ENCODE results near the gene ACOT7. TPM values are rescaled to one million over a fixed set of nuclear protein-coding genes. Genes with fewer than 3 reads are reported as not detected.
"Not testable (repeated sequence)": the region's sequence is repeated elsewhere in the genome, so short reads cannot be mapped to it uniquely, and the experiment has no call there.

The ACOT7 gene
- polyA plus RNA-seq, 6 donors from 2014 or later, result 1.8 to 3.7 (median 2.9) TPM

DNA sequence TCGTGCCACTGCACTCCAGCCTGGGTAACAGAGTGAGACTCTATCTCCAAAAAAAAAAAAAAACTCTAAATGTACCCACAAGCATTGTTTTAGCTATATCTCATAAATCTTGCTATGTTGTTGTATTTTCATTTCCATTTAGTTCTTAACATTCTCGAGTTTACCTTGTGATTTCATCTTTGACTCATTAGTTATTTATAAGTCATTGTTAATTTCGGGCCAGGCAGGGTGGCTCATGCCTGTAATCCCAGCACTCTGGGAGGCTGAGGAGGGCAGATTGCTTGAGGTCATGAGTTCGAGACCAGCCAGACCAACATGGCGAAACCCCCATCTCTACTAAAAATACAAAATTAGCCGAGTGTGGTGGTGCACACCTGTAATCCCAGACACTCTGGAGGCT is 14.5 kb upstream of the ACOT7 start:
- ATAC-seq (ENCODE audit: low read depth in 2 of 2), result no peak
- H3K9me3 Mint-ChIP-seq, result no peaks in the 10 kb centered on the region
- no peak overlapping the region for H3K27ac Mint-ChIP-seq
- H3K4me3 Mint-ChIP-seq, result no peak overlapping the region
- peaks cover 6 to 50% (median 14%) of the 10 kb centered on the region in 3 donors for H3K27me3 Mint-ChIP-seq
- no peaks in the 10 kb centered on the region for H3K36me3 Mint-ChIP-seq
- DNase-seq, result no peak
- no peaks in the 10 kb centered on the region for H3K4me1 Mint-ChIP-seq

GRCh38 chr1:6401673-6402072 is 8.1 kb upstream of the ACOT7 start:
- Mint-ChIP-seq H3K4me3 (peak overlapping the region in 1 of 8 donors; percentile 33), H3K9me3 (no peaks in the 10 kb centered on the region), H3K27me3 (peaks cover 8 to 37% (median 9%) of the 10 kb centered on the region in 3 donors), H3K36me3 (peaks cover 0 to 5% of the 10 kb centered on the region in 2 donors), H3K27ac (no peak overlapping the region), H3K4me1 (no peaks in the 10 kb centered on the region)
- DNase-seq, result no peak
- ATAC-seq (ENCODE audit: low read depth in 2 of 2), result no peak

DNA sequence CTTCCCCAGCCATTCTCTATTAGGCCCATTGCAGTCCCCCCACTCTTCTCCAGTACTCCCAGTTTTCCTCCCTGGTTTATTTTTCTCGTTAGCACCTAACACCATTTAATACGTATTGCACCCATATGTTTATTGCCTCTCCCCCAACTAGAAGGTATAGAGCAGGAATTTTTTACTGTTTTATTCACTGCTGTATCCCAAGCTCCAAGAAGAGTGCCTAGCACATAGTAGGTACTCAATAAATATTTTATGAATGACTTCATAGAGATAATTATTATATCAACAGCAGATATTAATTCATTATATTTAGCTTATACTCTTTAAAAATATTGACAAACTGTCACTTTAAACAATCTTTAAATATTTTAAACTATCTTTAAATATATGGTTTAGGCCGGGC is 5.7 kb upstream of the ACOT7 start:
- no peak overlapping the region for H3K4me3 Mint-ChIP-seq
- H3K36me3 Mint-ChIP-seq, result peaks cover 0 to 5% of the 10 kb centered on the region in 2 donors
- H3K9me3 Mint-ChIP-seq, result no peaks in the 10 kb centered on the region
- H3K27ac Mint-ChIP-seq, result no peak overlapping the region
- ATAC-seq (ENCODE audit: low read depth in 2 of 2), result no peak
- H3K4me1 Mint-ChIP-seq, result peaks cover under 1 to 8% (median 1%) of the 10 kb centered on the region in 3 donors
- peaks cover 8 to 23% (median 9%) of the 10 kb centered on the region in 3 donors for H3K27me3 Mint-ChIP-seq
- DNase-seq, result no peak

- peaks cover 7 to 15% (median 8%) of the 10 kb centered on the region in 3 donors for H3K4me1 Mint-ChIP-seq
- DNase-seq (no peak), ATAC-seq (ENCODE audit: low read depth in 2 of 2) (no peak)
- peak overlapping the region in 1 of 6 donors; percentile 52 for H3K27ac Mint-ChIP-seq
- H3K4me3 Mint-ChIP-seq, result no peak overlapping the region
- H3K27me3 Mint-ChIP-seq, result peaks cover 7 to 23% (median 9%) of the 10 kb centered on the region in 3 donors
- peaks cover 0 to 5% of the 10 kb centered on the region in 2 donors for H3K36me3 Mint-ChIP-seq
- H3K9me3 Mint-ChIP-seq, result no peaks in the 10 kb centered on the region
Observed at GRCh38 chr1:6397844-6398441, 4.4 kb upstream of the ACOT7 start.

- no peaks in the 10 kb centered on the region for H3K9me3 Mint-ChIP-seq
- H3K27me3 Mint-ChIP-seq, result peaks cover 9 to 26% (median 9%) of the 10 kb centered on the region in 3 donors
Observed at GRCh38 chr1:6396998-6397397, 3.4 kb upstream of the ACOT7 start.

DNA sequence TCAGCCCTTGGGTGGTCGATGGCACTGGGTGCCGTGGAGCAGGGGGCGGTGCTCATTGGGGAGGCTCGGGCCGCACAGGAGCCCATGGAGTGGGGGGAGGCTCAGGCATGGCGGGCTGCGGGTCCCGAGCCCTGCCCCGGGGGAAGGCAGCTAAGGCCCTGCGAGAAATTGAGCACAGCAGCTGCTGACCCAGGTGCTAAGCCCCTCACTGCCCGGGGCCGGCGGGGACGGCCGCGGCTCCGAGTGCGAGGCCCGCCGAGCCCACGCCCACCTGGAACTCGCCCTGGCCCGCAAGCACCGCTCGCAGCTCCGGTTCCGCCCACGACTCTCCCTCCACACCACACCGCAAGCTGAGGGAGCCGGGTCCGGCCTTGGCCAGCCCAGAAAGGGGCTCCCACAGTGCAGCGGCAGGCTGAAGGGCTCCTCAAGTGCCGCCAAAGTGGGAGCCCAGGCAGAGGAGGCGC is 2.2 kb upstream of the ACOT7 start:
- ATAC-seq (ENCODE audit: low read depth in 2 of 2); H3K4me3 Mint-ChIP-seq; H3K27ac Mint-ChIP-seq; DNase-seq; H3K36me3 Mint-ChIP-seq; H3K9me3 Mint-ChIP-seq: not testable (repeated sequence)
- H3K4me1 Mint-ChIP-seq, result peaks cover 7 to 21% (median 14%) of the 10 kb centered on the region in 3 donors
- peaks cover 5 to 22% (median 9%) of the 10 kb centered on the region in 3 donors for H3K27me3 Mint-ChIP-seq

More at GRCh38 chr1:6396998-6397397, 3.4 kb upstream of the ACOT7 start:
- peak overlapping the region in 1 of 8 donors; percentile 72 for H3K4me3 Mint-ChIP-seq
- ATAC-seq (ENCODE audit: low read depth in 2 of 2) (no peak), DNase-seq (no peak)
- peaks cover 7 to 21% (median 14%) of the 10 kb centered on the region in 3 donors for H3K4me1 Mint-ChIP-seq
- H3K27ac Mint-ChIP-seq, result peak overlapping the region in 2 of 6 donors; percentile 57 to 85
- H3K36me3 Mint-ChIP-seq, result peaks cover 0 to 5% of the 10 kb centered on the region in 2 donors

DNA sequence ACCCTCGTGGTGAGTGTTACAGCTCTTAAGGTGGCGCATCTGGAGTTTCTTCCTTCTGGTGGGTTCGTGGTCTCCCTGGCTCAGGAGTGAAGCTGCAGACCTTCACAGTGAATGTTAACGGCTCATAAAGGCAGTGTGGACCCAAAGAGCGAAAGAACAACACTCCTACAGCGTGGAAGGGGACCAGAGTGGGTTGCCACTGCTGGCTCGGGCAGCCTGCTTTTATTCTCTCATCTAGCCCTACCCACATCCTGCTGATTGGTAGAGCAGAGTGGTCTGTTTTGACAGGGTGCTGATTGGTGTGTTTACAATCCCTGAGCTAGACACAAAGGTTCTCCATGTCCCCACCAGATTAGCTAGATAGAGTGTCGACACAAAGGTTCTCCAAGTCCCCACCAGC is 1.6 kb upstream of the ACOT7 start:
- DNase-seq; ATAC-seq (ENCODE audit: low read depth in 2 of 2): not testable (repeated sequence)
- H3K4me3 Mint-ChIP-seq, result peak overlapping the region; percentile 53 to 92 (median 82)

DNA sequence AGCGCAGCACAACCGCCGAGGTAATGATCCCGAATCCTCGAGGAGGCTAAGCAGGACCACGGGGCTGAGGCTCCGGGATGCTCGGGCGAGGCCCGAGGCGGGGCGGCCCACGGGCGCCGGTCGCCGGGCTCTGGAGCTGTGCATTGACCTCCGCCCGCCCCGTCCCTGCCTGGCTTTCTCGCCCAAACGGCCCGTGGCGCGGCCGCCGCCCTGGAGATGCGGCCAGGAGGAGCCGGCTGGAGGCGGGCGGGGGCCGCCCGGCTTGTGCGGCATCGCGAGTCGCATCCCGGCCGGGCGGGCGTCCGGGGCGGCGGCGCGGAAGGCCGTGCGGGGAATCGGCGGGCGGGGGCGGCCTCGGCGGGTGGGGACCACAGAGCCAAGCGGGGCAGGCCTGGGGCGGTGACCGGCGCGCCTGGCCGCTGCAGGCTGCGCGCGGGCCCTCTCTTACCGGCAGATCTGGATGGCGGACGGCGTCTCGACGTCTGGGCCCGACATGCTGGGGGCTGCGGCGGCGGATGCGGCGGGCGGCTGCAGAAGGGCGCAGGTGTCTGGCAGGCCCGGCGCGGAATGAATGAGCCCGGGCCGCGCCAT is 663 bp downstream of the ACOT7 start:
- H3K4me3 Mint-ChIP-seq, result peak overlapping the region; percentile 77 to 92 (median 88)
- ATAC-seq (ENCODE audit: low read depth in 2 of 2), result no peak
- peak overlapping the region in 4 of 6 donors; percentile 24 to 92 (median 82) for H3K27ac Mint-ChIP-seq
- H3K4me1 Mint-ChIP-seq, result peaks cover 7 to 21% (median 14%) of the 10 kb centered on the region in 3 donors
- peaks cover 0 to 20% (median 8%) of the 10 kb centered on the region in 3 donors for H3K27me3 Mint-ChIP-seq
- no peaks in the 10 kb centered on the region for H3K36me3 Mint-ChIP-seq
- no peak for DNase-seq
- H3K9me3 Mint-ChIP-seq, result no peaks in the 10 kb centered on the region

More for the DNA sequence above, 1.6 kb upstream of the ACOT7 start:
- H3K9me3 Mint-ChIP-seq, H3K36me3 Mint-ChIP-seq: not testable (repeated sequence)
- H3K27me3 Mint-ChIP-seq, result peaks cover 6 to 25% (median 9%) of the 10 kb centered on the region in 3 donors
- peaks cover 7 to 21% (median 14%) of the 10 kb centered on the region in 3 donors for H3K4me1 Mint-ChIP-seq
- H3K27ac Mint-ChIP-seq, result peak overlapping the region in 2 of 6 donors; percentile 33 to 64

DNA sequence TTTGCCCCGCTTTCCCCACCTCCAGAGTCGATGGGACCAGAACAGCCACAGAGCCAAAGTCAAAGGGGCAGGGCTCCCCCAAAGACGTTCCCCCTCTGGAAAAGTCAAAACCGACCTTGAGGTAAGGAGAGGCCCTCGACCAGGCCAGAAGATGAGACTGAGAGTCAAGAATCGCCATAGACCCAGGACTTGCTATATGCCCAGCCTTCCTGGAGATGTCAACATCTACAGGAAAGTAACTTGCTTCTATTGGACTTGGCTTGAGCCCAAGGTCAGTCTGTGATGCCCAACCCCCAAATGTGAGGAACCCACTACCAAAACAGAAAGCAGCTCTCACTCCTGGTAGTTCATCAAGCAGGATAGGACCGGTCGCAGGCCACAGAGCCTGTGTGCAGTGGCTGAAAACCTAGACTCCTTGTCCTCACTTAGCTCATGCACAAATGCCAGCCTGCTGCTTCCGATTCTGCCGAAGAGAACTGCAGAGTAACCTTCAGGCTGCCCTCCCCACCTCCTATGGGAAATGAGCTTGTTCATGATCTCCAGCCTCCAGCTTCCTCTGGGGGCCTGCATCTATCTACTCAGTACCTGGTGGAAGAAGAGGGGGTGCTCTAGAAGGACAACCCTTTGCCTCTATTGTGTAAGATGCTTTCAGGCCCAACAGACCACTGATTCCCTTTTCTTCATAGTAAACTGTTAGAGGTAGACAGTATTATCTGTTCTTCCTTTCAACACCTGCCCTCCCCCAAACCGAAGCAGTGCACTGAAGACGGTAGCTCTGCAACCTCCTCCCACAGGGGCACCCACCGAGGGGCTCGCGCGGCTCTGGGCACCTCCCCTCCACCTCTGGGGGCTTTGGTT is 1.4 kb downstream of the ACOT7 start:
- DNase-seq (no peak), ATAC-seq (ENCODE audit: low read depth in 2 of 2) (no peak)
- Mint-ChIP-seq H3K9me3 (no peaks in the 10 kb centered on the region), H3K4me1 (peaks cover 7 to 21% (median 14%) of the 10 kb centered on the region in 3 donors), H3K4me3 (peak overlapping the region; percentile 53 to 86 (median 77)), H3K27ac (peak overlapping the region in 2 of 6 donors; percentile 32 to 60), H3K36me3 (no peaks in the 10 kb centered on the region), H3K27me3 (peaks cover 0 to 16% (median 8%) of the 10 kb centered on the region in 3 donors)

DNA sequence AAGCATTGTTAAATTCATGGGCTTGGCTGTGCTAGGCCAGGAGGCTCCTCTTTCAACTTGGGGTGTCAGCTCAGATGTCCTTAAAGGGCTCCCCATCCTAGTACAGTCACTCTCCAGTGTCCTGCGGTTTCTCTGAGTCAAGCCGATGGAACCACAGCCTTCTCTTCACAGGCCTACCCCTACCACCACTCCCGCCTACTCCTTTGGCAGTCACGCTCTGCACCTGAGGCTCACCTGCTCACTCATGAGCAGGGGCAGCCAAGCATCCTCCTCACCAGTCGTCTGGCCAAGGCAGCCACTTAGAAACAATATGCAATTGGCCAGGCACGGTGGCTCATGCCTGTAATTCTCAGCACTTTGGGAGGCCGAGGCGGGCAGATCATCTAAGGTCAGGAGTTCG is 3.6 kb downstream of the ACOT7 start:
- H3K27me3 Mint-ChIP-seq, result peaks cover 0 to 16% (median 8%) of the 10 kb centered on the region in 3 donors
- H3K27ac Mint-ChIP-seq, result no peak overlapping the region
- no peaks in the 10 kb centered on the region for H3K36me3 Mint-ChIP-seq
- DNase-seq, result no peak
- peak overlapping the region in 3 of 8 donors; percentile 9 to 69 (median 41) for H3K4me3 Mint-ChIP-seq
- no peaks in the 10 kb centered on the region for H3K9me3 Mint-ChIP-seq
- no peak for ATAC-seq (ENCODE audit: low read depth in 2 of 2)
- H3K4me1 Mint-ChIP-seq, result peaks cover 7 to 20% (median 14%) of the 10 kb centered on the region in 3 donors

GRCh38 chr1:6386371-6386949 is 7.1 kb downstream of the ACOT7 start:
- Mint-ChIP-seq H3K9me3 (peaks cover 0 to 2% (median 0%) of the 10 kb centered on the region in 7 donors), H3K27ac (no peak overlapping the region), H3K4me1 (no peaks in the 10 kb centered on the region), H3K36me3 (no peaks in the 10 kb centered on the region), H3K27me3 (peaks cover 0 to 8% (median 3%) of the 10 kb centered on the region in 3 donors), H3K4me3 (peak overlapping the region in 1 of 8 donors; percentile 17)
- no peak for ATAC-seq (ENCODE audit: low read depth in 2 of 2)
- DNase-seq, result no peak

GRCh38 chr1:6385488-6386191 is 7.9 kb downstream of the ACOT7 start:
- Mint-ChIP-seq H3K4me1 (no peaks in the 10 kb centered on the region), H3K27me3 (peaks cover 0 to 7% (median 3%) of the 10 kb centered on the region in 3 donors), H3K9me3 (peaks cover 0 to 2% (median 0%) of the 10 kb centered on the region in 7 donors), H3K36me3 (no peaks in the 10 kb centered on the region), H3K27ac (no peak overlapping the region), H3K4me3 (no peak overlapping the region)
- ATAC-seq (ENCODE audit: low read depth in 2 of 2), result no peak
- no peak for DNase-seq

Measured in naive B cell (primary cell).